Mesenteric fat pad (tissue), 1 donor: ENCODE measurements around the gene SSUH2. TPM values are rescaled to one million over a fixed set of nuclear protein-coding genes. Genes with fewer than 3 reads are reported as not detected.
"Not testable (repeated sequence)": the region's sequence is repeated elsewhere in the genome, so short reads cannot be mapped to it uniquely, and the experiment has no call there.

Experiments
- DNase-seq: peaks from one replicate; pipeline ENCODE4 v3.0.0-alpha.2; 2020; ENCODE audit warnings: low spot score
- total RNA-seq: library from RNA; stranded (reverse); fragmentation: NEBNext Ultra II Directional; extraction: Animal tissue kit (Norgen Biotek cat#: 25700); gene quantifications from one replicate; pipeline ENCODE4 v1.2.1, GENCODE V29; 2021
- donor health status: DM: yes; HTN: yes; CAD: no.

The SSUH2 gene
- total RNA-seq, 1 donor from 2014 or later = 0.45 TPM

DNA sequence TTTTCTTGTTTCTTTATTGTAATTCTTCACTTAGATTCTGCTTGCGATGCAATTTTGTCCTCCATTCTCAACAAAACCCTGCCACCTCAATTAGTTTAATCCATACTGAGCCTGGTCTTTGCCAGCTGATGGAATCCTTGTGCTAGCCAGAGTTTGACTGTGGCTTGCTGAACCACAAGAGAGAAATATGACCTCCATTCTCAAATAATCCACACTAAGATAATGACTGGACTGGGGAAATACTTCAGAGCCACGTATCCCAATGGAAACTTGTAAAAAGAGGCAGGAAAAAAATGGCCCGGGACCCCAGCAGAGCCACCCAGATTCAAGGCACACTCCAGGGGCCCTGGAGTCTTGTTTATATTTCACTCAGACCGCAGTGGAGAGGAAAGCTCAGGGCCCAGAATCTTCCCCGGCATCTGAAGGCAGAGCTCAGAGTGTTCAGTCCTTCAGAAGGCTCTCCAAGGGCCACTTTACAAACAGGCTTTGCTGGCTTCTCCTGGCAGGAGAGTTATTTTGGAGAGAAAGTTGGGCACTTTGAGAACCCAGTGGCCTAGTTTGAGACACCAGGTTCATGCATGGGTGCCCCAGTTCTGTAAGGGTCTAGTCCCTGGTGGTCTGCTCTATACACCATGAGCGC, 62.7 kb downstream of the SSUH2 start:
- DNase-seq = no peak

DNA sequence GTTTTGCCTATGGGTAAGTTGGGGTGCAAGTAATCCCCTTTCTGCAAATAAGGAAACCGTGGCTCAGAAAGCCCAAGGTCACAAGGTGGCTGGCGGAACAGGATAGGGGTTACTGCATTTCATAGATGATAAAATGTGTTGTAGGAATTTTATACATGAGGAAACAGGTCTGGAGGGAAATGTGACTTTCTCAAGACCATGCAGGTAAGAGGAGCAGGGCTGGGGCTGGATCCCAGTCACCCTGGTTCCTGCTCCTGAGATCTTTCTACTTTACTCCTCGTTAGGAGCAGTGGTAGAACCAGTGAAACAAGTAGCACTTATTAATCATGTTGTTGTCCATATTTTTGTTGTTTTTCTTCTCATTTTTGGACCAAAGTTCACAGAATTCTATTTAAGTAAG, 63.2 kb downstream of the SSUH2 start:
- no peak for DNase-seq

DNA sequence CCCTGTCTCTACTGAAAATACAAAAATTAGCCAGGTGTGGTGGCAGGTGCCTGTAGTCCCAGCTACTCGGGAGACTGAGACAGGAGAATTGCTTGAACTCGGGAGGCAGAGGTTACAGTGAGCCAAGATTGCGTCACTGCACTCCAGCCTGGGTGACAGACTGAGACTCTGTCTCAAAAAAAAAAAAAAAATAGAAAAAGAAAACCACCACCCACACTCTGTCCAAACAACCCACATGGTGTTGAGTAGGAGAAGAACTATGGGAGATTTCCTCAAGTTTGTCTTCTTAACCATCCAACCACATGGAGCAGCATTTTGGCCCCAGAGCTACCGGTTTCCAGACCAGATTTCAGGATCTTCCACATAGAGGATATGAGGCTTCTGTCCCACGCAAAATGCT, 64.2 kb downstream of the SSUH2 start:
- DNase-seq = not testable (repeated sequence)

DNA sequence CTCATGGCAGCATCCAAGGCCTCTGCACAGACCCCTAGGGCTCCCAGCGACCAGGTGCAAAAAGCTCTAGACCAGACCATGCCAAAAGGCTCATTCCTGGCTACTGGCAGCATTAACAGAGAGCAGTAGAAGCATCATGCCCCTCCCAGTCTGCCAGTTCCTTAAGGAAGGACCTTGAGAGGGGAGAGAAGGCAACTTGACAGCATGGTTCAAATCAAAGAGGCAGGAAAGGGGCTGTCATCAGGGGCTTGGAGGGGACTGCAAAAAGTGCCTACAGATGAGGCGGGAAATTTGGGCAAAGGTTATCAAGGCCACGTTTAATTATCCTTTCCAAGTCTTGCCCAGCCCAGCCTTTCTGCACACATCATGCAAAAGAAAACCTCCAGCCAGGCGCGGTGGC, 64.7 kb downstream of the SSUH2 start:
- DNase-seq = no peak

DNA sequence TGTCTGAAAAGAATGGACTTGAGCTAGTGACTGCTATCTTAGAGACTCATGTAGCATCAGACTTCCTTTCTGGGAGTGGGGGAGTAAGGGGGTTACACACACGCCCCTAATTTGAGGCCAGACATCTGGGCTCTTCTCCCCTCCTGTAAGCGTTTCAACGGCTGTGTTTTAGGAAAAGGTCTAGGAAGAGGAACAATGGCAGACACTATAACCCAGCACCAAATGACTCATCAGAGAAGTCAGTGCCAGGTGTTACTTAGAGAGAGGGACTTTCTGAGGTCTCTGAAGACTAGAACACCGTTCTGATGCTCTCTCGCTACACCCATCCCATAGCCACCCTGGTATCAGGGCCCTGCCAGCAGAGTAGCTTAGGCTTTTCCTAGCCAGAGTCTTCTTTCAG, 65.5 kb downstream of the SSUH2 start:
- DNase-seq = no peak

DNA sequence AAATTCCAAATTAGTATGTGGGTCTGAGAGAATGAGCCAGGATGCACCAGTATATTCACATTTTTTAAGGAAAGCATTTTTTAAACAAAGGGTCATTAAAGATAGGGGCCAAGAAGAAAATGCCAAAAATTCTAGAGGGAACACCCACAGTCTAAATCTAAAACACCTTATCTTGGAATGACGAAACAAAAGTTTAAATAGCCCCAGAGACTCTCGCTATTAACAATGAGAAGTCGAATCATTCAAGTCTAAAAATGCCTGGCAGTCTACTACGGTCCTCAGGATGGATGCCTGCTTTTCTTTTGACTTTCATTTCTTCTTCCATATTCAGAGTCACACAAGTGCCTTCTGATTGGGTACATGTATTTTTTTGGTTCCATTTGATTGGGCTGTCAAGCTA, 66.3 kb downstream of the SSUH2 start:
- DNase-seq = no peak

DNA sequence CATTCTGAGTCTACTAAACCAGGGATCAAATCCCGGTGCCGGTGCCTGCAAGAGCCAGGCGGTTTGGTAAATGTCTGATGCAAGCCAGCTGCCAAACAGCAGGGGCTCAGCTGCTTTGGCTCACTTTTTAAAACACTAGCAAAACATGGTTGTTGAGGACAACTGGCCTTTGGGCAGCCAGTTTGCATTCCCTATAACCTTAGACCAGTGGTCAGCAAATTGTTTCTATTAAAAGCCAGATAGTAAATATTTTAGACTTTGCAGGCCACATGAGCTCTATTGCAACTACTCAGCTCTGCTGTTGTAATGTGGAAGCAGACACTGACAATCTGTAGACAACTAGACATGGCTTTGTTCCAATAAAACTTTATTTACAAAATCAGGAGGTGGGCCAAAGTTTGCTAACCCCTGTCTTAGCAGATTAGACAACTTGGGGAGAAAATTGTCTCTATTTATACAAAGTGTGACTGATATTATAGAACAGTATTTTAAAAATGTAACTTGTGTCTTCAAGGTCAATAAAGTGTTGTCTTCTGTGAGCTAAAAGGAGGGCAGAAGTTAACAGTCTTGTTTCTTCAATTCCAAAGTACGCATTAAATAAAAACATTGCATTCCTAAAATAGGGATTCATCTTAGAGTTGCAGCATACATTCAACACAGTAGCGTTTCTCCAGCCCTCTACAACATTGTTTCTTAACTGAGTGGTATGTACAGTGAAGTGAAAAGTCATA, 67.6 kb downstream of the SSUH2 start:
- no peak for DNase-seq

DNA sequence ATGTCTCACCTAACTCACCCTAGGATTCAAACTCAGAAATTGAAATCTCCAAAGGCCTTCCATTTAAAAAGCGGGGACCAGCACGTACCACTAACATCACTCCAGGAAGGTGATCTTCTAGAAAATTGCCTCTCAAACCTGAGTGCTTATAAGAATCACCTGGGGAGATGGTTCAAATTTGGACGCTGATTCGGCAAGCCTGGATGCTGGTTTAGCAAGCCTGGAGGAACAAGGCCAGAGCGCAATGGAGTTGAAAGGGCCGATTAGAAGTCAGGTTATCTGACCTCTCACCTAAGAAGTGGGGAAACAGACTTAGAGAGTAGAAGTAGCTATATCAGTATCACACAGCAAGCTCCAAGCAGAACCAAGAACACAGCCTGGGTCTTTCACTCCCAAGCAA, 68.2 kb downstream of the SSUH2 start:
- DNase-seq = no peak

DNA sequence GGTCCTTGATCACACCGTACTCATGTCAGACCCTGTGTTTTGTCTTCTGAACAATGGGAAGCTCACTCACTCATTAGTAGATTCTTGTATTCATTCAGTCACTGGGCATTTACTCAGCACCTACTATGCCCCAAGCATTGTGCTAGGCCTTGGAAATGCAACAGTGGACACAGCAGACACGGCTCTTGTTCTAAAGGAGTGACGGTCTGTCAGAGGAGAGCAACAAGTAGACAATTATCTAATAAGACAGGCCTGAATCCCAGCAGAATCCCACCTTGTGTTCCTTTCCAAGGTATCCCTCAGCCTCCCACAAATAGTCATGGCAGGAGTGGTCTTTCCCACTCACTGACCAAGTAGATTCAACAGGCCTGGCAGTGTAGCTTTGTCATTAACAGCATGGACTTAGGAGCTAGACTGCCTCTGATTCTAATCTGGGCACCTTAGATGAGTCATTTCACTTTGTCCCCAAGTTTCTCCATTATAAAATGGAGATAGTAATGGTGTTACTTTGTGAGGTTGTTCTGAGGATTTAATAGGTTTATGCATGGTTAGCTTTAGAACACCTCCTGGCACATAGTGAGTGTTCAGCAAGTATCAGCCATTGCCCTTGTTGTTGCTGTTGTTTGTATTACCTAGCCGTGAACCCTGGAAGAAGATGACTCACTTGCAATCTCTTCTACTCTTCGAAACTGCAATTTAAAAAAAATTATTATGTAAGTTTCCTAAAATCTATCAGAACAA, 69.1 kb downstream of the SSUH2 start:
- DNase-seq = no peak

DNA sequence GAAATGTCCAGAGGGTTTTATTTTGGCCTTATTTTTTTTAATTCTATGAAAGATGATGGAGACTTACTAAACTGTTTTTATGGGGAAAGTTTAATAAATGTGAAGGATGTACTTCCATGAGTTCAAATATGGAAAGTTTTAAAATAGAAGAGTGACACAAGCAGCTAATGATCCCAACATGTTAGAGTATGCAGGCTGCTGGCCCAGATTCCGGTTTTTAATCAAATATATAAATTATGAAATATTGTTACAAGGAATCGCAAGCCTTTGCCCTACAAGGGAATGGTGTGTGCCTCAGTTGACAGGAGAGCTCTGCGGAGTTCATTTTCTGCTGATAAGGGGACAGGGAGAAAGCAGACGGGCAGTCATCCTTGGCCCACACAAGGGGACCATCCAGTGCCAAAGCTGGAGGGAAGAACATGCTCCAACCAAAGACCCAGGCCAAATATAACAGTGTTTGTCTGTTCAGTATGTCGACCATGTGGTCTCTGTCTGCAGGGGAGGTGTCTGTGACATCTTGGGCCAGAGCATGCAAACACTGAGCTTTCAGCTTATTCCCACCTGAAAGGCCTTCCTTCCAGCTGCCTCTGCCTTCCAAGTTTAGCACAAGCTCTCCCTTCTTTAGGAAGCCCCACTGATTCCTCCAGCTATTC, 69.8 kb downstream of the SSUH2 start:
- DNase-seq = no peak

DNA sequence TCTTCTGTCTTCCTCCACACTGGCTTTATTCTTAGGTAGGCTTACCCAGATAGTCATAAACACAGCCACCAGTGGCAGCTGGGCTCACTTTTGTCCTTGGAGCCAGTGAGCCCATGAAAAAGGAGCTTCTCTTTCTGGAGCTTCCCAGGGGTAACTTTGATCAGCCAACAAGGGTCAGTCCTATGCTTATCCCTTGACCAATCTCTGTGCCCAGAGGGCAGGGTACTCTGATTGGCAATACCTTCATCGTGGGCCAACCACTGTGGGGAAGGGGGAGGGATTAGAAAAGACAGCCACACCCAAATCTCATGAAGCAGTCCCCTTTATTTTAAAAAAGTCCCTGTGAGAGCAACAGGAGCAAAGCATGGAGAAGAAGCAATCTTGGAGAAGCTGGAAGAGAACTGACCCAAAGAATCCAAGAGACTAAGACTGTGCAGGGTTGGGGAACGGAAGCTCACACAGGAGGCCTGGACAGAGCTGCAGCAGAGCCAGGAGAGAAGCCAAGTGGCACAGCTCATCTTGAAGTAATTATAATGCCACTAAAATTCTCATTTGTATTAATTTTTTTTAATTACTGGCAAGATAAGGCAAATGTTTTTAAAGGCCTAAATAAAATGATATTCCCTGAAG, 70.4 kb downstream of the SSUH2 start:
- DNase-seq = no peak

DNA sequence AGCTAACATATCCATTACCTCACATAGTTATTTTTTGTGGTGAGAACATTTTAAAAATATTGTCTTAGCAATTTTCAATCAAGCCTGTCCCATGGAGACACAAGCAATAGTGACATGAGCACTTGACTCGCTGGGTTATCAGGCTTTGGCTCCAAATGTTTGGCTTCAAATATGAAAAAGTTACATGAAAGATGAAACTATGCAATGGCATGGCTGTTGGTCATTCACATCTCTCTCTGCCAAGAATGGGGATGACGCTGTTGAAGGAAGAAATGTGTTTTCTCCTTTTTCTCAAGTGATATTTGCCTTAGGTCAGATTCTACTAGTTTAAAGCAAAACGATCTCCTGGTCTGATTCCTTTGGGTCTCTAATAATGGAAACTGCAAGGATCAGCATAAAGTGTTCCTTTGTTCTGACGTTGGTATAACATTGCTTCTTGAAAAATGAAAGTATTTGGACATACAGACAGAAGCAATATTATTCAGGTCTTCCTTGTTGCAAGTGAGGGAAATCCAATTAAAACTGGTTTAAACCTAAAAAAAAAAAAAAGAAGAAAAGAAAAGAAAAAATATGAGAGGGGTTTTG, 71.2 kb downstream of the SSUH2 start:
- no peak for DNase-seq

DNA sequence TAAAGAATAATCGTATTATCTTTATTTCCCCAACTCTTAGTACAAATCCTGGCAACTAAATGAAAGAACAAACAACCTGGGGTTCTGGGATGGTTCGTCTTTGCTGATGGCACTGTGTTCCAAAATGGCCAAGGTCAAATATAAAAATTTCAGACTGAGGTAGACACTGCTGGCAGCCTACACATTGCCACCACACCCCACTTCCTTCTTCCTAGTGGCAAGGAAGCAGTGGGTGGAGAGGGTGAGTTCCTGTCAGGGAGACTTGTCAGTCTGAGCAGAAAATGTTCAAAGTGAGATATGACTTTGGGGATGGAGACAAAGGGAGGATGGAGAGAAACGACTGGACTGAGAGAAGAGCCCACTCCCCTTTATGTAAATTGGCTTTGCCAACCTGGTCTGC, 73.3 kb downstream of the SSUH2 start:
- no peak for DNase-seq

Other genes with a start within 250 kb of the SSUH2 start
- 506 TPM for gene LMCD1, start 143.0 kb downstream of the SSUH2 start, total RNA-seq
- not detected for gene CAV3, start 89.0 kb upstream of the SSUH2 start, total RNA-seq
- 0.06 TPM for gene OXTR, start 124.8 kb upstream of the SSUH2 start, total RNA-seq